B cell (primary cell): ENCODE data around the gene EFR3B. TPM values are rescaled to one million over a fixed set of nuclear protein-coding genes. Genes with fewer than 3 reads are reported as not detected.

Experiments used
- ATAC-seq: fragments of 200-7000 bp; cut with Tn5 transposase; one replicate; pipeline ENCODE4 v1.10.0; 2021; ENCODE audit warnings: low read depth, mild to moderate bottlenecking, moderate number of reproducible peaks, moderate library complexity
- CTCF ChIA-PET: fragments of 350-600 bp; sonication (Branson Sonifier 250); formaldehyde crosslinking; loops from one replicate; lab custom pipeline; 2021; ENCODE audit warnings: antibody characterized with exemption, inconsistent platforms; lab: Charles Lee
- POLR2A ChIA-PET: fragments of 350-600 bp; sonication (Branson Sonifier 250); formaldehyde crosslinking; loops from one replicate; lab custom pipeline; 2021; ENCODE audit warnings: antibody characterized with exemption; lab: Charles Lee
- DNase-seq: peaks from one replicate; pipeline ENCODE4 v3.0.0; 2013
- H2AFZ ChIP-seq: 2 replicates; pipeline ENCODE4 v1.6.1; 2012; ENCODE audit warnings: mild to moderate bottlenecking, low read depth, low read length; ENCODE audit not compliant: insufficient read depth, poor library complexity, severe bottlenecking
- H3K27ac ChIP-seq, 2 donors: 1 replicate in 1 of 2; 2 replicates in 1 of 2; pipeline ENCODE4 v1.5.1; 2012 to 2013; ENCODE audit warnings: low read length in 2 of 2, mild to moderate bottlenecking in 2 of 2, moderate library complexity in 1 of 2
- H3K27me3 ChIP-seq, 4 experiments: fragments of 200-600 bp in 1 of 4; sonication (generic) in 1 of 4; replicated peaks in 1 of 4; 1 replicate in 2 of 4; 2 replicates in 2 of 4; pipeline versions ENCODE4 v1.6.1 to v1.7.0; 2013 to 2016; ENCODE audit warnings: low read length in 3 of 4, mild to moderate bottlenecking in 2 of 4, mixed read lengths in 1 of 4, moderate library complexity in 1 of 4; ENCODE audit not compliant: insufficient read depth in 4 of 4, control insufficient read depth in 3 of 4; ENCODE audit errors: control extremely low read depth in 1 of 4
- H3K36me3 ChIP-seq, 2 experiments: replicated peaks in 1 of 2; 1 replicate in 1 of 2; 2 replicates in 1 of 2; pipeline versions ENCODE4 v1.6.1 to v1.7.1; 2013; ENCODE audit warnings: low read length in 1 of 2; ENCODE audit not compliant: insufficient read depth in 2 of 2, control insufficient read depth in 1 of 2; ENCODE audit errors: control extremely low read depth in 1 of 2, extremely low read depth in 1 of 2
- H3K4me1 ChIP-seq, 2 donors: fragments of 200-600 bp in 1 of 2; sonication (generic) in 1 of 2; 1 replicate in 1 of 2; 2 replicates in 1 of 2; pipeline versions ENCODE4 v1.5.1 to v1.6.1; 2013 to 2017; ENCODE audit warnings: low read length in 2 of 2; ENCODE audit not compliant: control insufficient read depth in 2 of 2, insufficient read depth in 2 of 2
- H3K4me2 ChIP-seq: replicated peaks from 2 replicates; pipeline ENCODE3; 2012; ENCODE audit warnings: mild to moderate bottlenecking, low read depth, low read length; ENCODE audit not compliant: poor library complexity, severe bottlenecking
- H3K4me3 ChIP-seq, 5 experiments: fragments of 200-600 bp in 1 of 5; sonication (generic) in 1 of 5; 1 replicate in 3 of 5; 2 replicates in 2 of 5; pipeline versions ENCODE4 v1.5.1 to v1.7.0; 2011 to 2016; ENCODE audit warnings: low read length in 4 of 5, mild to moderate bottlenecking in 4 of 5, low read depth in 2 of 5, control low read depth in 1 of 5, moderate library complexity in 1 of 5; ENCODE audit not compliant: insufficient read depth in 1 of 5; ENCODE audit errors: control extremely low read depth in 1 of 5, extremely low read depth in 1 of 5
- H3K79me2 ChIP-seq: fragments of 200-600 bp; sonication (generic); one replicate; pipeline ENCODE4 v1.6.0; 2016; ENCODE audit warnings: low read length; ENCODE audit not compliant: control insufficient read depth, insufficient read depth
- H3K9ac ChIP-seq: fragments of 200-600 bp; sonication (generic); 2 replicates; pipeline ENCODE4 v1.6.1; 2017; ENCODE audit warnings: mild to moderate bottlenecking, low read length, moderate library complexity
- H3K9me3 ChIP-seq, 3 donors: one replicate each; pipeline versions ENCODE4 v1.6.1 to v1.7.1; 2013; ENCODE audit warnings: low read length in 2 of 3; ENCODE audit not compliant: control insufficient read depth in 2 of 3, insufficient read depth in 1 of 3; ENCODE audit errors: control extremely low read depth in 1 of 3
- H4K20me1 ChIP-seq: 2 replicates; pipeline ENCODE4 v1.6.0; 2012; ENCODE audit warnings: mild to moderate bottlenecking, low read length; ENCODE audit not compliant: insufficient read depth, control insufficient read depth, poor library complexity, severe bottlenecking
- H3K27ac Mint-ChIP-seq: one replicate; pipeline ENCODE4 v1.8.0; 2021; ENCODE audit warnings: mixed read lengths
- H3K27me3 Mint-ChIP-seq: one replicate; pipeline ENCODE4 v1.8.0; 2021; ENCODE audit warnings: mixed read lengths
- H3K4me1 Mint-ChIP-seq: one replicate; pipeline ENCODE4 v1.8.0; 2021; ENCODE audit warnings: mixed read lengths
- H3K4me3 Mint-ChIP-seq: one replicate; pipeline ENCODE4 v1.8.0; 2021; ENCODE audit warnings: mixed read lengths
- H3K9me3 Mint-ChIP-seq: one replicate; pipeline ENCODE4 v1.8.0; 2022; ENCODE audit warnings: mixed read lengths; ENCODE audit not compliant: insufficient read depth
- EZH2 ChIP-seq: IDR thresholded peaks from 2 replicates; pipeline ENCODE4 v1.6.1; 2012; ENCODE audit warnings: borderline replicate concordance, low read depth, mild to moderate bottlenecking, moderate library complexity, low read length; ENCODE audit not compliant: insufficient read depth, poor library complexity, severe bottlenecking
- WGBS: methylation state at CpG from one replicate; pipeline ENCODE4 v1.1.5; 2013; ENCODE audit warnings: missing lambda C conversion rate; ENCODE audit not compliant: insufficient coverage; 5-methylcytosine and 5-hydroxymethylcytosine counted together
- intact Hi-C: fragments of 100-400 bp; cut with micrococcal nuclease; formaldehyde crosslinking; loops from one replicate; pipeline ENCODE4 v1.10.0; 2022
- polyA minus RNA-seq: library from RNA; depleted of rRNA, polyadenylated mRNA; stranded (reverse); fragments of >200 nt; gene quantifications from 2 replicates; pipeline ENCODE4 v1.2.3, GENCODE V29; 2012
- polyA plus RNA-seq: library from polyadenylated mRNA; depleted of rRNA; stranded (reverse); fragments of >200 nt; gene quantifications from 2 replicates; pipeline ENCODE4 v1.2.3, GENCODE V29; 2012
- total RNA-seq, 2 donors: library from RNA; stranded (reverse); fragments of 120-200 nt in 1 of 2; gene quantifications; 1 replicate in 1 of 2; 2 replicates in 1 of 2; pipeline versions ENCODE4 v1.2.3 to v1.2.4, GENCODE V29; 2013 to 2022
- TF ChIP-seq, protein P1 (sequence below): fragments of 200-600 bp; IDR thresholded peaks from one replicate; pipeline ENCODE4 v1.8.0; 2022; ENCODE audit warnings: antibody characterized with exemption, mild to moderate bottlenecking

Gene EFR3B, protein sequence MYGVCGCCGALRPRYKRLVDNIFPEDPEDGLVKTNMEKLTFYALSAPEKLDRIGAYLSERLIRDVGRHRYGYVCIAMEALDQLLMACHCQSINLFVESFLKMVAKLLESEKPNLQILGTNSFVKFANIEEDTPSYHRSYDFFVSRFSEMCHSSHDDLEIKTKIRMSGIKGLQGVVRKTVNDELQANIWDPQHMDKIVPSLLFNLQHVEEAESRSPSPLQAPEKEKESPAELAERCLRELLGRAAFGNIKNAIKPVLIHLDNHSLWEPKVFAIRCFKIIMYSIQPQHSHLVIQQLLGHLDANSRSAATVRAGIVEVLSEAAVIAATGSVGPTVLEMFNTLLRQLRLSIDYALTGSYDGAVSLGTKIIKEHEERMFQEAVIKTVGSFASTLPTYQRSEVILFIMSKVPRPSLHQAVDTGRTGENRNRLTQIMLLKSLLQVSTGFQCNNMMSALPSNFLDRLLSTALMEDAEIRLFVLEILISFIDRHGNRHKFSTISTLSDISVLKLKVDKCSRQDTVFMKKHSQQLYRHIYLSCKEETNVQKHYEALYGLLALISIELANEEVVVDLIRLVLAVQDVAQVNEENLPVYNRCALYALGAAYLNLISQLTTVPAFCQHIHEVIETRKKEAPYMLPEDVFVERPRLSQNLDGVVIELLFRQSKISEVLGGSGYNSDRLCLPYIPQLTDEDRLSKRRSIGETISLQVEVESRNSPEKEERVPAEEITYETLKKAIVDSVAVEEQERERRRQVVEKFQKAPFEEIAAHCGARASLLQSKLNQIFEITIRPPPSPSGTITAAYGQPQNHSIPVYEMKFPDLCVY
- total RNA-seq: 0.12 and 0.15 TPM in 2 replicates
- total RNA-seq (2013): 0.12 TPM
- polyA plus RNA-seq: not detected in 2 replicates
- polyA minus RNA-seq: 0.14 TPM in 1 of 2 replicates, not detected in the other

DNA sequence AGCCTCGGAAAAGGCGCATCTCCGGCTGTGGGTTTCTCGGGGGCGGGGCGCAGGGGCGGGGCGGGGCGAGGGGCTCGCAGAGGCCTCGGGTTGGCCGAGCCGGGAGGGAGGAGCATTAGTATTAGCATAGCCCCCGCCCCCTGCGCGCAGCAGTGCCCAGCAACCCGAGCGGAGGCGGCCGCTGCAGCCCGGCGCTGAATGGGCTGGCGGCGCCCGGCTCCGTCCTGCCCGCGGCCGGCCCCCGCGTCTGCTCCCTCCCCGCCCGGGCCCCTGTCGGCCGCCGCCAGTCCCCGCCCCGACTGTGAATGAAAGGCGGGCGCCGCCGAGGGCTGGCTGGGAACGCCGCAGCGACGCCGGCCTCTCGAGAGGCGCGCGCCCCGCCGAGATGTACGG is at the start of gene EFR3B:
EFR3B (plus strand) TSS at position 149 of the 393 bp plus-strand sequence; CDS start at position 386, 237 bp downstream.
- H3K27me3 Mint-ChIP-seq: peaks cover 47% of the 10 kb centered on the region

More for the DNA sequence above, at the start of gene EFR3B:
- H3K36me3 ChIP-seq: no peaks in the 10 kb centered on the region
- no peaks in the 10 kb centered on the region for H3K79me2 ChIP-seq
- no peak within 1 kb of the TSS for H3K27ac ChIP-seq
- intact Hi-C loops: loop anchor here (1.0 to 10.0 kb wide), 7 partner anchors 71 to 630 kb away; partner anchors contain the start of genes ADCY3, CENPO, DNAJC27 and DTNB
- peak within 1 kb of the TSS; percentile 75 for H3K9ac ChIP-seq
- TF ChIP-seq, protein P1, sequence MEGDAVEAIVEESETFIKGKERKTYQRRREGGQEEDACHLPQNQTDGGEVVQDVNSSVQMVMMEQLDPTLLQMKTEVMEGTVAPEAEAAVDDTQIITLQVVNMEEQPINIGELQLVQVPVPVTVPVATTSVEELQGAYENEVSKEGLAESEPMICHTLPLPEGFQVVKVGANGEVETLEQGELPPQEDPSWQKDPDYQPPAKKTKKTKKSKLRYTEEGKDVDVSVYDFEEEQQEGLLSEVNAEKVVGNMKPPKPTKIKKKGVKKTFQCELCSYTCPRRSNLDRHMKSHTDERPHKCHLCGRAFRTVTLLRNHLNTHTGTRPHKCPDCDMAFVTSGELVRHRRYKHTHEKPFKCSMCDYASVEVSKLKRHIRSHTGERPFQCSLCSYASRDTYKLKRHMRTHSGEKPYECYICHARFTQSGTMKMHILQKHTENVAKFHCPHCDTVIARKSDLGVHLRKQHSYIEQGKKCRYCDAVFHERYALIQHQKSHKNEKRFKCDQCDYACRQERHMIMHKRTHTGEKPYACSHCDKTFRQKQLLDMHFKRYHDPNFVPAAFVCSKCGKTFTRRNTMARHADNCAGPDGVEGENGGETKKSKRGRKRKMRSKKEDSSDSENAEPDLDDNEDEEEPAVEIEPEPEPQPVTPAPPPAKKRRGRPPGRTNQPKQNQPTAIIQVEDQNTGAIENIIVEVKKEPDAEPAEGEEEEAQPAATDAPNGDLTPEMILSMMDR: no peak
- no peak for TF ChIP-seq EZH2
- no peak within 1 kb of the TSS for H3K27ac Mint-ChIP-seq
- peak within 1 kb of the TSS; percentile 91 for H3K4me3 Mint-ChIP-seq
- ChIA-PET CTCF (interaction anchor here (1.1 kb wide), 1 partner anchor 87 kb away, joined by 3 read pairs; no protein-coding TSS in a partner anchor), POLR2A (interaction anchor here (1.0 kb wide), 1 partner anchor 15 kb away, joined by 3 read pairs; no protein-coding TSS in a partner anchor)
- peaks cover 28% of the 10 kb centered on the region for H3K4me1 Mint-ChIP-seq
- DNase-seq: peak; percentile 92
- no peaks in the 10 kb centered on the region for H3K9me3 ChIP-seq
- peak; percentile 98 for ATAC-seq
- no peaks in the 10 kb centered on the region for H4K20me1 ChIP-seq
- peak within 1 kb of the TSS; percentile 100 for H3K4me2 ChIP-seq
- H3K27me3 ChIP-seq: peaks cover 0 to 44% (median 24%) of the 10 kb centered on the region in 4 experiments
- peak within 1 kb of the TSS; percentile 13 to 76 (median 52) for H3K4me3 ChIP-seq
- H3K9me3 Mint-ChIP-seq: no peaks in the 10 kb centered on the region
- peak within 1 kb of the TSS; percentile 71 for H2AFZ ChIP-seq
- H3K4me1 ChIP-seq: peaks cover 23 to 30% of the 10 kb centered on the region in 2 donors
- WGBS: under 1% methylated on average over 53 of the region's 54 CpGs
